GM19238 (cell line): ENCODE measurements around the gene GGNBP2.

Experiments used
- DNase-seq: peaks from one replicate; pipeline ENCODE4 v3.0.0; 2011; ENCODE audit warnings: low spot score; ENCODE audit not compliant: insufficient read length

GGNBP2 gene

DNA sequence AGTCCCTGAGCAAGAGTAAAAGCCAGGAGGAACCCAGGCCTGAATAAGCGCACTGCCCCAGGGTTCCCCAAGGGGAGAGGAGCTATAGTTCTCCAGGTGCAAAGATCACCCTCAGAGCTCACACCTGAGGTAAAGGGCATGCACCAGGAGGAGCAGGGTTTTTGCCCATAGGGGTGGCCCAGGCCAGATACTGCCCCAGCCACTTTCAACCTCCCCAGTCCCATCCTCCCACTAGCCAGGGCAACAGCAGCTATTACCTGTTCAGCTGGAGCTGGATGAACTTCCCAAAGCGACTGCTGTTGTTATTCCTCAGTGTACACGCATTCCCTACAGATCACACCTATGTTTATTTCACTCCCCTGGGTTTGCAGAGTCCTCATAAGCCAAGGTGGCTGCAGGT is 29.9 kb upstream of the GGNBP2 start:
- no peak for DNase-seq

DNA sequence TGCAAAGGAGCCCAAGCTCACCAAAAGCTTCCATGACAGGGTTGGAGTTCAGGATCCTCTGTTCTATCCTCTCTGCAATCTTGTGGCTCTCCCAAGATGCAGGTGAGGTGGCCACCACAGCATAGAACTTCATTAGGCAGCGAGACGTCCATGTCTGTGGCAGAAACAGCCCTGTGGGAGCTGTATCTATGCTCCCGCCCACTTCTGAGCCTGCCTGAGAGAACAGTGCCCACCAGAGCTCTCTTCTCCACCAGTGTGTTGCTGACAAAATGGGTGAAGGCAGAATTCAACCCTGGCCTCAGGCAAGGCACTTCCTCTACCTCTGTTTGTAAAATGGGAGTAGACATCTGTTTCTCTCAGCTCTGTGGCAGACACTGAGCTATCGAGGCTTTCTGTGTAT is 28.9 kb upstream of the GGNBP2 start:
- no peak for DNase-seq

DNA sequence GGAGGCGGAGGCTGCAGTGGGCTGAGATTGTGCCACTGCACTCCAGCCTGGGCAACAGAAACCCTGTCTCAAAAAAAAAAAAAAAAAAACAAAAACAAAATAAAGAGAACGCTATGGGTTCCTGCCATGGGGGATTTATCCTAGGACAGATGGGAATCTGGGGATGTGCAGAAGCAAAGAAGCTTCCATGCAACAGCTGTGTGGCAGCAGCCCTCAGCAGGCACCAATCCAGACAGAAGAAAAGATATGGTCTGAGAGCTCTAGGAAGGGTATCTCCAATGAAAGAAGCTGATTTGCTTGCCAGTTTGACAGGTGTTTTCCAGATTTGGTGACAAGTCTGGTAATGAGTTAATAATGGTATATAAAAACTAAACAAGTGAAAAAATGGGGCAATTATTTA is 21.6 kb upstream of the GGNBP2 start:
- DNase-seq: no peak

DNA sequence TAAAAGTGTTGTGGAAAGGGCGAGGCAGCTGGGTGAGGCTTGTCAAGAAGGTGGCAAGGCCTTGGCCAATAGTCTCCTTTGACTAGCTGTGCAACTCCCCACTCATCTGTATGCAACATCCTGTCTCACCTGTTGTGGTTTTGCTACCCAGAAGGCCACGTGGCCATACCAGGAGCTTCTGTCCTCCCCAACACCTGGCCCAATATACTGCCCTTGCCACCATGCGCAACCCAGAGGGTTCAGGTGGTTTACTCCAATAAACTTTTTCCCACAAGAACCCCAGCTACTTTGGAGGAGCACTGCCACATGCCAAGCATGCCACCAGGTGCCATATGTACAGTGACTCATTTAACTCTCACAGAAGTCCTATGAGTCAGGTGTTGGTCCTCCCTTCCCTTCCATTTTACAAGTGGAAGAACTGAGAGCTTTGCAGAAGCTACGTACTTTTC is 20.3 kb upstream of the GGNBP2 start:
- no peak for DNase-seq

DNA sequence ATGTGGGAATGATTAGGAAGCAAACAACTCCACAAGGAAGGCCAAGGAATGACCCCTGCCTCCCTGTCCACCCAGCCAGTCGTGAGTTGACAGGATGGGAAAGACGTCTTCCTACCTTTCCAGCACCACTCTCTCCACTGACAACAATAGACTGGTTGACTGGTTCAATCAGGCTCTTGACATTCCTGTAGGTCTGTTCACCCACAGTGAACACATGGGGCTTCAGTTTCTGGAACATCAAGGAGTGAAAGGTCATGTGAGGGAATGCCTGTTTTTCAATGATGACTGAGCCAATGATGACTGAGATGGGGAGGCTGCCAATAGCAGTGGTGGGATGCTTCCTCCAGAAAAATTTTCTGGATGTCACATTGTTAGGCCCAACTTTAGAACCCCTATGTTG is 19.6 kb upstream of the GGNBP2 start:
- no peak for DNase-seq

DNA sequence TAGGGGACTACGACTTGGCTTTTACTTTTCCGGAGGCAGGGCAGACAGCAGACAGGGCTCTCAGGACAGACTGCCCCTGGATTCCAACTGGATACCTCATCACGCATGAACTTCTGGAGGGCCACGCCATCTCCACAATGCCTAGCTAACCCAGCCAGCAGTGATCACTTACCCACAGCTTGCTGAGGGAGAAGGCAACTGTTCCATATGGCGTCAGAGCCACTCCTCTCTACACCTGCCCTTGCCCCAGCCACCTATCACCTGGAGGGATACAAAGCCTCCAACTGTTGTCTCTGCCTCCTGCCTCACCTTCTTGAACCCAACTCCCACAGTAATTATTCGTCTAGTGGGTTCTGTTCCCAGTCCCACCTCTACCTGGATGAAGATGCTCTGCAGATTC is 18.8 kb upstream of the GGNBP2 start:
- DNase-seq: no peak

DNA sequence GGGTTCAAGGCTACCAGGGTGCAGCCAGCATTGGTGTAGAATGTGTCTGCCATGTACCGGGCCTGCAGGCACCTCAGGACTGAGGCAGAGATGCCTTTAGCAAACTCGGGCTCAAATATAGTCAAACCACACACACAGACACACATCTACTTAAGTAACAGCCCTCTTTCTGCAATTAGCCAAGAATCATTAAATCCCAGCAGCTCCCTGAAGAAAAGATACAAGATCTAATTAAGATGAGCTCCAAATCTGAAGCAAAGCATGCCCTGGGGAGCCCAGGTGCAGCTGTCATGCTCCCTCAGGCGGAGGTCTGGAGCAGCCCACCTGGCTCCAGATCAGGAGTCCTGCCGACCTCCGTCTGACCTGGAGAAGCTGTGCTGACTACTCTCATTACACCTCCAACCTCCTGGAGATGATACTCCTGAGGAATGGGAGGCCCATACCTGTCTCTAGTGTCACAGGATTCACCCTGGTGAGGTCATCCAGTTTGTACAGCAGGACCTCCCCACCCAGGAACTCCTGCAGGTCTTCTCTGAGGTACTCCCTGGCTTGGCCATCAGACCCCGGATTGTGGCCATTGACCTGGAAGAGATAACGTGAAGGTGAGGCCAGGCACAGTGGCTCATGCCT is 17.0 kb upstream of the GGNBP2 start:
- DNase-seq: no peak

DNA sequence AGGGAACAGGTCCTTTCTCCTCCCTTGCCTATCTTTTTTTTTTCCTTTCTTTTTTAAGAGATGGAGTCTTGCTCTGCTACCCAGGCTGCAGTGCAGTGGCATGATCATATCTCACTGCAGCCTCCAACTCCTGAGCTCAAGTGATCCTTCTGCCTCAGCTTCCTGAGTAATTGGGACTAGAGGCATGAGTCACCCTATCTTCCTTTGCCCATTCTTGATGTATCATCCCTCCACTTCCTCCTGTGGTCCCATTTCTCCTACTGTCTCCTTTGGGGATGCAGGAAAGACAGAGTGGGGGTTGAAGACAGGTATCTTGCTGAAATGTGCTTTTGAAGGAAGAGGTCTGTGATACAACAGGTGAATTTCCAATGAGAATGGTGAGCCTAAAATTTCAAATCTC is 15.6 kb upstream of the GGNBP2 start:
- no peak for DNase-seq

DNA sequence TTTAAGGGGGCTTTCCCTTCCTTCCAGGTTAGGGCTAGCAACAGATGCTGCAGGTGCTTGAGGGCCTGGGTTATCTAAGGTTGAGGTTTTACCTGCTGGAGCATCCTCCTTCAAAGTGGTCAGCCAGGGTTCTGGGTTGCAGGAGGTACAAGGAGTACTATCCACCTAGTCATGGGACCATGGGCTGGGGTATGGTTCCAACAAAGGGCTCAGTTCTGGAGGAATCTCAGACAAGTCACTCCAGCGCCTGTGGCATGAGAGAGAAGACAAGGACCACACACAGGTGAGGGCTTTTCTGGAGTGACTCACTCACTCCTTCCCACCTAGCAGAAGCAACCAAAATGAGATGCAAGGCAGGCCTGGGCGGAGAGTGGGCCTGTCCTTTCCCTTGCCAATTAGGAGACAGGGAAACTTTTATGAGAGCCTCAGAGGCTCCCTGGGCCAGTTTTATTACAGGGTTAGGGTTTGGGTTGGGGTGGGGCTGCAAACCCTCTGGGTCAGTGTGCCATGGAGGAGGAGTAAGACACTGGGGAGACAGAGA is 12.2 kb upstream of the GGNBP2 start:
- DNase-seq: no peak

DNA sequence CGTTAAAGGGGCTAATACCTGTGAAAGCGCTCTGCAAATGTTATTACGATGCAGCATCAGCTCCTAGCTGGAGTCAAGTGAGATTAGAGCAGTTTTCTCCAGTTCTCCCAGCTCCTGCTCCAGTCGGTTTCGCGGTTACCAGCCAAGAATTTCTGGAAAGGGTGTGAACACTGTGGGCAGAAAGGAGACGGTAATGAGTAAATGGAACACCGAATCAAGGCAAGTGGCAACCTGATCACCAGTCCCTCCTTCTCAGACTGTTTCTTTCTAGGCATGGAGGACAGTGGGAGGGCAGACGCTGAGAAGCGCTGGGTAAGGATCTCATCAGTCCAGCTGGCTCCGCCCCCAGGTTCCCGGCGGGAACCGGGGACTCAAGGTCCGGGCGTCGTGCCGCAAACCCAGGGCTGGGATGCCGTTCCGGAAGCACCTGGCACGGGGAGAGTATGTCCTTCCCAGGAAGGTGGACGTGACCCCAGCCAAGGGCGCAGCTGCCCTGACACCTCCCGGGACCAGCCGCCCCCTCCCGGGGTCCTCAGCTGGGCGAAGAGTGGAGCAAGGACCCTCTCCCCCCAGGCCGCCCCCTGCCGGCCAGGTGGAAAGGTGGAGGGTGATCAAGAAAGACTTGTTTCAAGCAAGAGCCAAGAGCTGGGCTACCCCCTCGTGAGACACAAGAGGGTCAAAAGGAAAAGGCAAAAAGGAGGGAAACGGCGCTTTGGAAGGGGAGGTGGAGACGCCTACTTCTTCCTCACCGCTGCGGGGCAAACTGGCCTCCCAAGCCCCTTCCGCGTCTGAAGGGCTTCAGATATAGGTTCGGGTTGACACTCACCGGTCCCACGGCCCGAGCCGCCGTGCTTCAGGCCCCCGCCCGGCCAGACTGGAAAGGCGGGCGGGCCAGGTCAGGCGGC is 10.5 kb upstream of the GGNBP2 start:
- DNase-seq: peak; percentile 30

DNA sequence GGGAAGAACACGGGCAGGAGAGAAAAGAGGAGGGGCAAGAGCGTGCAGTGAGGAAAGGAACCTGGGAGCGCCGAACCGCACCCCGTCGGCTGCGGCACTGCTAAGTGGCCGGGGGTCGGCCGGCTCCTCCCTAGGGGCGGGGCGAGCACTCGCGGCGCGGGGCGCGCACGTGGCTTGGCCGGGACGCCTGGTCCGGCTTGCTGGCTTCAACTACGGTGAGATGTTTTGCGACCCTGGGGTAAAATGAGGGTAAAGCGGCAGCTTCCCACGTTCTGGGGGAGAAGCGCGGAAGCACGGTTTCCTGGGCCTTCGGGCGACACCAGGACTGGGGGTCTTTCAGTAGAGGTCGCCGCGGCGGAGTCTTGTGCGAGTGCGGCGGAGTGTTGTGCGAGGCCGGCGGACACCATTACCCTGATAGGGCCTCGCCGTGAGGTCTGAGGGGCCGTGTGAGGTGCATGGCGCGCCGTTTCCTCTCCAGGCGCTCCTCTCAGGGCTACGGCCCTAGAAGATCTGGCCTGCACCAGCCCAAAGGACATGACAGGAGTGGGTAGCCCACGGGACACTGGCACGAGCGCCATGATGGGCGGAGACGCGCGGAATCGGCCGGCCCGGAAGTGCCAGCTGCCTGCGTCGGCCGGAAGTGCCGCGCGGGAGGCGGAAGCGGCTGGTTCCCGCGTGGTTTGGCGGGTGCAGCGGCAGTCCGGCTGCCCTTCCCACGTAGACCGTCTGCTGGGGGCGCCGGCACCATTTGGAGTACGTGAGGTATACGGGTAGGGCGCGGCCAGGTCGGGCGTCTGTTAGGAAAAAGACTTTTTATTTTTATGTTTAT is 9.7 kb upstream of the GGNBP2 start, which contains the start of the genes MYO19 and PIGW:
TSS of gene MYO19 (minus strand) at position 29 of the 829 bp plus-strand sequence. CDS start 2,330 bp downstream, outside the sequence.
TSS of gene PIGW (plus strand) at position 148 of the 829 bp plus-strand sequence. CDS start 2,115 bp downstream, outside the sequence.
- DNase-seq: peak; percentile 86

DNA sequence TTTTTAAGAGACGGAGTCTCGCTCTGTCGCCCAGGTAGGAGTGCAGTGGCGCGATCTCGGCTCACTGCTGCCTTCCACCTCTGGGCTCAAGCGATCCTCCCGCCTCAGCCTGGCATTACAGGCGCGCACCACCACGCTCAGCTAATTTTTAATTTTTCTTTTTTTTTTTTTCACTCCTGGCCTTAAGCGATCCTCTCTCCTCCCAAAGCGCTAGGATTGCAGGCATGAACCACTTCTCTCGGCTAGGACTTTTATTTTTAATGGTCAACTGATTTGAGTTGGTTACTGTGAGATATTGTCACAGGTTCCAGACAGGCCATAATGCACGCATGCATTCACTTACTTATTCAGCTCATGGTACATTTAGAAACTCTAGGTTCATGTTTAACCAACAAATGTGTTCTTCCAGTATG is 9.0 kb upstream of the GGNBP2 start:
- no peak for DNase-seq

DNA sequence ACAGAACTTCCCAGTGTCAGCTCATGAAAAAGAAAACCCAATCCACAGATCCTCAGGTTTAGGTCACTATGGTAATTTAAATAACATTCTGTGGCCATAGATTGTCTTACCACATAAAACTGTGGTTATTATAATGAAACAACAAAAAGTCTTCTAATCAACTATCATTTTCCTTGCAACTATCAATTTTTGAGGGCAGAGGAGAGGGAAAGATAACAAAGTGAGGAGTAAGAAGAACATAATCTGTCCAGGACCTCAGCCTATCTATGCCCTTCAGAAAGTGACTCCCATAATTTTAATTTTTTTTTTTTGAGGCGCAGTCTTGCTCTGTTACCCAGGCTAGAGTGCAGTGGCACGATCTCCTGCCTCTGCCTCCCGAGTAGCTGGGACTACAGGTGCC is 4.0 kb upstream of the GGNBP2 start:
- no peak for DNase-seq

DNA sequence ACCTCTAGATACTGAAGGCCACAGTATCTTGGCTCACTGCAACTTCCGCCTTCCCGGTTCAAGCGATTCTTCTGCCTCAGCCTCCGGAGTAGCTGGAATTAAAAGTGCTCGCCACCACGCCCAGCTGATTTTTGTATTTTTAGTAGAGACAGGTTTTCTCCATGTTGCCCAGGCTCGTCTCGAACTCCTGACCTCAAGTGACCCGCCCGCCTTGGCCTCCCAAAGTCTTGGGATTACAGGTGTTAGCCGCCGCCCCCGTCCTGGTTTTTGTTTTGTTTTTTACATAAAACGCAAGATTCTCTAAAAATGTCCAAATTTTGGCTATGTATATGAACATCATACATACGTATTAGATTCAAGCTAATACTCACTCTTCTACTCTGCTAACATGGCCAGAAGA is 2.0 kb upstream of the GGNBP2 start:
- no peak for DNase-seq

DNA sequence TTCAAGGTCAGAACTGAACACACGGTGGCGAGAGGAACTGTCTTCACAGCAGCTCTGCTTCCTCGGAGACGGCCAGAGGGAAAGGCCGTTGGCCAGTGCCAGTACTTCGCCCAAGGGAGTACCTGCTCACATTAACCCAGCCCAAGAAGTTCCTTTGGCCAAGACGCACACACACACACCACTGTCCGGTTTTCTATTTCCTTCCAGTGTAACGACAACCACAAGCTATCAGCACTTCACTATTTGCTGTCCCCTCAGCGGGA is 744 bp upstream of the GGNBP2 start:
- no peak for DNase-seq

DNA sequence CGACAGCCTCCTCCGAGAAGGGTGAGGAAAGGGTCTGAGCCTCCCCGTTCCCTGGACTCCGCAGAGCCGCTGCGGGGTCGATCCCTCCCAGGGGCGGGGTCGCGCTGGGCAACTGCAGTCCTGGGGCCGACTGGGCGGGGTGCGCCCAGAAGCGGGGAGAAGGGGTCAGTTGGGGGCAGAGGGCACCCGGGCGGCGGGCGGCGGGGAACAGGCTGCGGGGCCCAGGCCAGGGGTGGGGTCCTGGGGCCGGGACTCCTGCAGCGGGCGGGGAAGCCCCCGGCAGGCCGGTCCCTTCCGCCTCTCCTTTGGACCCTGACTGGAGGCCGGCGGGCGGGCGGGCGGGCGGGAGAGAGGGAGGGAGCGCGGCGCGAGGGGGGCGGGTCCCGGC is 352 bp downstream of the GGNBP2 start:
- no peak for DNase-seq

DNA sequence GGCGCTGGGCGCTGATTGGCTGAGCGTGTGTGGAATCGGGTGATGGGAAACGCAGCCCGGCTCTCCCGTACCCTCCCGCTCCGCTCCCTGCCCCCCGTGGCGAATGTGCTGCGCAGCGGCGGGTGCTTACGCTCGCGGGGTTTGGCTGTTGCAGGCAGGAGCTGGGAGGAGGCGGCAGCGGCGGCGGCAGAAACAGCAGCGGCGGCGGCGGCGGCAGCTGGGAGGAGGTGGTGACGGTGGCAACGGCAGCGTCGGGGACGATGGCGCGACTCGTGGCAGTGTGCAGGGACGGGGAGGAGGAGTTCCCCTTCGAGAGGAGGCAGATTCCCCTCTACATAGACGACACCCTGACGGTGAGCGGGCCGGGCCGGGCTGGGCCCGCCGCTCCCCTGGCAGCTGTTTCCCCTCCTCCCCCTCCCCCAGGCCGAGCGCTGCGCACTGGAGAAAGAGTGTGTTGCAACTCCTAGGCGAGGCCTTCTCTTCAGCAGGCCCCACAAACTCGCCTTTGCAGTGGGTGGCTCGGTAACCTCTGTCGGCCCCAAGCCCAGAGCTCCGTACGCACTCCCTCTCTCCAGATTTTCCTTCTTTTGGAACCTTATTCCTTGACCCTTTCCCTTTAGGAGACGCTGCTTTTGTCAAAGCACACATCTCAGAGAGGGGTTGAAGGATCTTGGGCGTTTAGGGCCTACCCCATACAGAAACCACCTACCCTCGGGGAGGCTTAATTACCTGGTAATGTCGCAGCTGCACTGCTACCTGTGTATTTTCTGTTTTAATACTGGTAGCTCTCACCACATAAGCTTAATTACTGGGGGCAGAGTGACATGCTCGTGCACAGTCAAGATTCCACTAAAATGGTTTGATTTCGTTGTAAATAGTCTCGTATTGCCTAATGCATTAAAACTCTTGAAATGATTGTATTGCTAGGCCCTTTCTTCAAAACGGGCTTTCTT is 1.0 kb downstream of the GGNBP2 start:
- peak; percentile 91 for DNase-seq

DNA sequence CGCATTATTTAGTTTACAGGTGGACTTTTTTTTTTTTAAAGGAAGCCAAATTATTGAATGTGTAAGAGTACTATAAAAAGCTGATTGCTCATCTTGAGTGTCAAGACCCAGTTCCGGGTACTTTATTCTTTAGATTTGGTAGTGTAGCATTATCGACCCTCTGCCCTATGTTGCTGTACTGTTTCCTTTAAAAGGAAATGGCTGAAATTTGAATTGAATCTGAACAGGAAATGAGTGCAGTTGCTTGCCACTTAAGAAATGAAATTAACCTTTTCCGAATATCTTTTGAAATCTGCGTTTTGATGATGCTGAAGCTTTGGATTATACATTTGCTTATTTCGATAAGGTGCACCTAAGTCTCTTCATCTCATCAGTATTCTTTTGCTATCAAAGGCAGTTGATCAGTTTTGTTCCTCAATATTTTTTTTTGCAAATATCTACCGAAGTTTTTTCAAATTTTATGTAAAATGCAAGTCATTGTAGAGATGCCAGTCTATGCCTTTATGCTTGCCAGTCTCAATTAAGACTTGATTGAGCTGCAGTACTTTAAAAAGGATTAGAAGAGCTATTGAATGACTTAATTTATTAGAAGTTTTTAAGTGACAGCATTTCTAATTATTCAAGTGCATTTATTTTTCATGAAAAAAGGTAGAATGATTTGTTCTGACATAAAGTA is 1.8 kb downstream of the GGNBP2 start:
- no peak for DNase-seq

DNA sequence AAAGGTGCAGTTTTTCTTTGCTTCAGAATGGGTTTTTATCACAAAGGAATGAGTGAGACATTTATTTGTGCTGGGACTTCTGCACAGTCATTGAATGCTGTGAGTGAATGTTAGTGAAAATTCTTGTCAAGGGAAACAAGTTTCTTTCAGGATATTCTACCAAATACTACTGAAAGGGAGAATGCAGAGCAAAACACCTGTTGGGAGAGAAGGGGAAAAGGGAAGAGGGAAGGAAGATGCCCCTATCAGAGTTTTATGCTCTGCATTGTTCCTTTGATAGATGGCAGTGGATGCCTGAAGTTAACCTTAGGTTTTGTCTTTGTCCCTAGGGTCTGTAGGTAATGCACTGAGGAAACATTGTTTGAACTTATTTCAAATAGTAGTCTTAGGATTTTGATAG is 3.1 kb downstream of the GGNBP2 start:
- no peak for DNase-seq
